ENCODE data around the gene ASH1L. TPM values are rescaled to one million over a fixed set of nuclear protein-coding genes. Genes with fewer than 3 reads are reported as not detected.

The ASH1L gene, protein sequence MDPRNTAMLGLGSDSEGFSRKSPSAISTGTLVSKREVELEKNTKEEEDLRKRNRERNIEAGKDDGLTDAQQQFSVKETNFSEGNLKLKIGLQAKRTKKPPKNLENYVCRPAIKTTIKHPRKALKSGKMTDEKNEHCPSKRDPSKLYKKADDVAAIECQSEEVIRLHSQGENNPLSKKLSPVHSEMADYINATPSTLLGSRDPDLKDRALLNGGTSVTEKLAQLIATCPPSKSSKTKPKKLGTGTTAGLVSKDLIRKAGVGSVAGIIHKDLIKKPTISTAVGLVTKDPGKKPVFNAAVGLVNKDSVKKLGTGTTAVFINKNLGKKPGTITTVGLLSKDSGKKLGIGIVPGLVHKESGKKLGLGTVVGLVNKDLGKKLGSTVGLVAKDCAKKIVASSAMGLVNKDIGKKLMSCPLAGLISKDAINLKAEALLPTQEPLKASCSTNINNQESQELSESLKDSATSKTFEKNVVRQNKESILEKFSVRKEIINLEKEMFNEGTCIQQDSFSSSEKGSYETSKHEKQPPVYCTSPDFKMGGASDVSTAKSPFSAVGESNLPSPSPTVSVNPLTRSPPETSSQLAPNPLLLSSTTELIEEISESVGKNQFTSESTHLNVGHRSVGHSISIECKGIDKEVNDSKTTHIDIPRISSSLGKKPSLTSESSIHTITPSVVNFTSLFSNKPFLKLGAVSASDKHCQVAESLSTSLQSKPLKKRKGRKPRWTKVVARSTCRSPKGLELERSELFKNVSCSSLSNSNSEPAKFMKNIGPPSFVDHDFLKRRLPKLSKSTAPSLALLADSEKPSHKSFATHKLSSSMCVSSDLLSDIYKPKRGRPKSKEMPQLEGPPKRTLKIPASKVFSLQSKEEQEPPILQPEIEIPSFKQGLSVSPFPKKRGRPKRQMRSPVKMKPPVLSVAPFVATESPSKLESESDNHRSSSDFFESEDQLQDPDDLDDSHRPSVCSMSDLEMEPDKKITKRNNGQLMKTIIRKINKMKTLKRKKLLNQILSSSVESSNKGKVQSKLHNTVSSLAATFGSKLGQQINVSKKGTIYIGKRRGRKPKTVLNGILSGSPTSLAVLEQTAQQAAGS (N-terminal part only)
- total RNA-seq (2021) (26.6 to 29.3 TPM (median 27.0 TPM) in 3 replicates), Bru-seq, nascent RNA (percentile 76 among the genes with signal in this experiment)
- long read RNA-seq, experiment 1, partial matches to known transcripts, result 5 of 19 reads
- long read RNA-seq, experiment 1, other reads (novel, unspliced or antisense), result 14 of 19 reads
- long read RNA-seq, experiment 2, partial matches to known transcripts, result 4 of 19 reads
- long read RNA-seq, experiment 2, other reads (novel, unspliced or antisense), result 15 of 19 reads
- long read RNA-seq, experiment 3, partial matches to known transcripts, result 0 of 1 reads
- long read RNA-seq, experiment 3, other reads (novel, unspliced or antisense), result 1 of 1 reads

GRCh38 chr1:155562581-155563376 lies at the start of gene ASH1L:
Gene ASH1L (minus strand): TSS chr1:155562803. CDS start chr1:155521519, 41,284 bp downstream.
- H3K4me1 Mint-ChIP-seq, result peaks cover 17% of the 10 kb centered on the region
- peak within 1 kb of the TSS; percentile 99 for H3K27ac Mint-ChIP-seq
- no peaks in the 10 kb centered on the region for H3K9me3 Mint-ChIP-seq
- H3K27me3 Mint-ChIP-seq (ENCODE audit: low read depth), result no peaks in the 10 kb centered on the region
- ChIA-PET POLR2A (no interaction called here), CTCF (no interaction called here)
- ATAC-seq (peak; percentile 83), DNase-seq (ENCODE audit: low spot score) (peak; percentile 92)
- H3K4me3 Mint-ChIP-seq, result peak within 1 kb of the TSS; percentile 99
- 0 out of 2 replicates have a peak, but pooled peaks cover 5% of the 10 kb centered on the region for H3K36me3 Mint-ChIP-seq
- TF ChIP-seq IRF2 (CRISPR knock-in tag; IDR thresholded peaks at IDR 0.05; ENCODE audit: borderline replicate concordance, low read depth), result no peak
- no peak for TF ChIP-seq CREB1 (CRISPR knock-in tag; IDR thresholded peaks at IDR 0.05)
- no peak; the same call in 1 of the 2 replicates for TF ChIP-seq AFF4 (CRISPR knock-in tag; IDR thresholded peaks at IDR 0.05; ENCODE audit: borderline replicate concordance)
- no peak for TF ChIP-seq ZMAT4 (CRISPR knock-in tag; IDR thresholded peaks at IDR 0.05)
- TF ChIP-seq, protein P1, sequence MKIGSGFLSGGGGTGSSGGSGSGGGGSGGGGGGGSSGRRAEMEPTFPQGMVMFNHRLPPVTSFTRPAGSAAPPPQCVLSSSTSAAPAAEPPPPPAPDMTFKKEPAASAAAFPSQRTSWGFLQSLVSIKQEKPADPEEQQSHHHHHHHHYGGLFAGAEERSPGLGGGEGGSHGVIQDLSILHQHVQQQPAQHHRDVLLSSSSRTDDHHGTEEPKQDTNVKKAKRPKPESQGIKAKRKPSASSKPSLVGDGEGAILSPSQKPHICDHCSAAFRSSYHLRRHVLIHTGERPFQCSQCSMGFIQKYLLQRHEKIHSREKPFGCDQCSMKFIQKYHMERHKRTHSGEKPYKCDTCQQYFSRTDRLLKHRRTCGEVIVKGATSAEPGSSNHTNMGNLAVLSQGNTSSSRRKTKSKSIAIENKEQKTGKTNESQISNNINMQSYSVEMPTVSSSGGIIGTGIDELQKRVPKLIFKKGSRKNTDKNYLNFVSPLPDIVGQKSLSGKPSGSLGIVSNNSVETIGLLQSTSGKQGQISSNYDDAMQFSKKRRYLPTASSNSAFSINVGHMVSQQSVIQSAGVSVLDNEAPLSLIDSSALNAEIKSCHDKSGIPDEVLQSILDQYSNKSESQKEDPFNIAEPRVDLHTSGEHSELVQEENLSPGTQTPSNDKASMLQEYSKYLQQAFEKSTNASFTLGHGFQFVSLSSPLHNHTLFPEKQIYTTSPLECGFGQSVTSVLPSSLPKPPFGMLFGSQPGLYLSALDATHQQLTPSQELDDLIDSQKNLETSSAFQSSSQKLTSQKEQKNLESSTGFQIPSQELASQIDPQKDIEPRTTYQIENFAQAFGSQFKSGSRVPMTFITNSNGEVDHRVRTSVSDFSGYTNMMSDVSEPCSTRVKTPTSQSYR (CRISPR knock-in tag; IDR thresholded peaks at IDR 0.05), result 0 out of 2 replicates have a peak, but pooled peaks have one; percentile 20
- TF ChIP-seq NR2C2 (CRISPR knock-in tag; IDR thresholded peaks at IDR 0.05), result no peak
- TF ChIP-seq, protein P2, sequence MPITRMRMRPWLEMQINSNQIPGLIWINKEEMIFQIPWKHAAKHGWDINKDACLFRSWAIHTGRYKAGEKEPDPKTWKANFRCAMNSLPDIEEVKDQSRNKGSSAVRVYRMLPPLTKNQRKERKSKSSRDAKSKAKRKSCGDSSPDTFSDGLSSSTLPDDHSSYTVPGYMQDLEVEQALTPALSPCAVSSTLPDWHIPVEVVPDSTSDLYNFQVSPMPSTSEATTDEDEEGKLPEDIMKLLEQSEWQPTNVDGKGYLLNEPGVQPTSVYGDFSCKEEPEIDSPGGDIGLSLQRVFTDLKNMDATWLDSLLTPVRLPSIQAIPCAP (CRISPR knock-in tag; IDR thresholded peaks at IDR 0.05), result no peak
- peak; percentile 6; the same call in 1 of the 2 replicates for TF ChIP-seq KAT7 (CRISPR knock-in tag; IDR thresholded peaks at IDR 0.05; ENCODE audit: borderline replicate concordance)
- peak; percentile 69; the same call in 1 of the 2 replicates for TF ChIP-seq MAX (CRISPR knock-in tag; IDR thresholded peaks at IDR 0.05)
- TF ChIP-seq FOXP1 (CRISPR knock-in tag; IDR thresholded peaks at IDR 0.05; ENCODE audit: borderline replicate concordance), result peak; percentile 63
- TF ChIP-seq TEAD1 (CRISPR knock-in tag; IDR thresholded peaks at IDR 0.05), result peak; percentile 61; the same call in 1 of the 2 replicates
- no peak for TF ChIP-seq SOX15 (CRISPR knock-in tag; IDR thresholded peaks at IDR 0.05)
- no peak for TF ChIP-seq GTF2I (CRISPR knock-in tag; conservative IDR thresholded peaks at IDR 0.05)
- peak; percentile 92; the same call in 1 of the 2 replicates for TF ChIP-seq SMAD3 (CRISPR knock-in tag; IDR thresholded peaks at IDR 0.05; ENCODE audit: borderline replicate concordance)
- TF ChIP-seq USF1 (CRISPR knock-in tag; IDR thresholded peaks at IDR 0.05), result 0 out of 2 replicates have a peak, but pooled peaks have one; percentile 36
- TF ChIP-seq, protein P3, sequence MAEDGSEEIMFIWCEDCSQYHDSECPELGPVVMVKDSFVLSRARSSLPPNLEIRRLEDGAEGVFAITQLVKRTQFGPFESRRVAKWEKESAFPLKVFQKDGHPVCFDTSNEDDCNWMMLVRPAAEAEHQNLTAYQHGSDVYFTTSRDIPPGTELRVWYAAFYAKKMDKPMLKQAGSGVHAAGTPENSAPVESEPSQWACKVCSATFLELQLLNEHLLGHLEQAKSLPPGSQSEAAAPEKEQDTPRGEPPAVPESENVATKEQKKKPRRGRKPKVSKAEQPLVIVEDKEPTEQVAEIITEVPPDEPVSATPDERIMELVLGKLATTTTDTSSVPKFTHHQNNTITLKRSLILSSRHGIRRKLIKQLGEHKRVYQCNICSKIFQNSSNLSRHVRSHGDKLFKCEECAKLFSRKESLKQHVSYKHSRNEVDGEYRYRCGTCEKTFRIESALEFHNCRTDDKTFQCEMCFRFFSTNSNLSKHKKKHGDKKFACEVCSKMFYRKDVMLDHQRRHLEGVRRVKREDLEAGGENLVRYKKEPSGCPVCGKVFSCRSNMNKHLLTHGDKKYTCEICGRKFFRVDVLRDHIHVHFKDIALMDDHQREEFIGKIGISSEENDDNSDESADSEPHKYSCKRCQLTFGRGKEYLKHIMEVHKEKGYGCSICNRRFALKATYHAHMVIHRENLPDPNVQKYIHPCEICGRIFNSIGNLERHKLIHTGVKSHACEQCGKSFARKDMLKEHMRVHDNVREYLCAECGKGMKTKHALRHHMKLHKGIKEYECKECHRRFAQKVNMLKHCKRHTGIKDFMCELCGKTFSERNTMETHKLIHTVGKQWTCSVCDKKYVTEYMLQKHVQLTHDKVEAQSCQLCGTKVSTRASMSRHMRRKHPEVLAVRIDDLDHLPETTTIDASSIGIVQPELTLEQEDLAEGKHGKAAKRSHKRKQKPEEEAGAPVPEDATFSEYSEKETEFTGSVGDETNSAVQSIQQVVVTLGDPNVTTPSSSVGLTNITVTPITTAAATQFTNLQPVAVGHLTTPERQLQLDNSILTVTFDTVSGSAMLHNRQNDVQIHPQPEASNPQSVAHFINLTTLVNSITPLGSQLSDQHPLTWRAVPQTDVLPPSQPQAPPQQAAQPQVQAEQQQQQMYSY (CRISPR knock-in tag; IDR thresholded peaks at IDR 0.05), result no peak
- no peak for TF ChIP-seq ATF1 (CRISPR knock-in tag; IDR thresholded peaks at IDR 0.05)

Data from WTC11 (cell line).